CD4-positive, CD25-positive, alpha-beta regulatory T cell (primary cell): ENCODE results near the gene TSPEAR. TPM values are rescaled to one million over a fixed set of nuclear protein-coding genes. Genes with fewer than 3 reads are reported as not detected.

Experiments used
- ATAC-seq, 2 donors: fragments of 150-1000 bp; cut with Tn5 transposase; one replicate each; pipeline ENCODE4 v1.10.0; 2021; ENCODE audit warnings: low read depth in 2 of 2, moderate number of reproducible peaks in 2 of 2, moderate library complexity in 1 of 2
- DNase-seq, 3 donors: peaks; one replicate each; pipeline versions ENCODE4 v3.0.0 to v3.0.0-alpha.2; 2012 to 2022; ENCODE audit warnings: mixed read lengths in 1 of 3
- H3K27ac ChIP-seq: one replicate; pipeline ENCODE4 v1.7.0; 2013; ENCODE audit warnings: mild to moderate bottlenecking, low read length; ENCODE audit not compliant: insufficient read depth, poor library complexity, severe bottlenecking
- H3K27me3 ChIP-seq: one replicate; pipeline ENCODE4 v1.7.0; 2013; ENCODE audit warnings: low read length; ENCODE audit not compliant: control insufficient read depth, insufficient read depth
- H3K36me3 ChIP-seq: one replicate; pipeline ENCODE4 v1.7.0; 2013; ENCODE audit warnings: mild to moderate bottlenecking, low read length, moderate library complexity; ENCODE audit not compliant: control insufficient read depth, insufficient read depth
- H3K4me1 ChIP-seq: 2 replicates; pipeline ENCODE4 v1.7.0; 2013; ENCODE audit warnings: mild to moderate bottlenecking, low read length; ENCODE audit not compliant: insufficient read depth, control insufficient read depth, poor library complexity, severe bottlenecking
- H3K4me3 ChIP-seq: one replicate; pipeline ENCODE4 v1.7.0; 2013; ENCODE audit warnings: low read depth, mild to moderate bottlenecking, low read length, moderate library complexity
- H3K9me3 ChIP-seq, 2 experiments: 1 replicate in 1 of 2; 2 replicates in 1 of 2; pipeline ENCODE4 v1.7.0; 2013; ENCODE audit warnings: low read length in 2 of 2, mild to moderate bottlenecking in 1 of 2, moderate library complexity in 1 of 2; ENCODE audit not compliant: control insufficient read depth in 2 of 2
- H3K27ac Mint-ChIP-seq, 3 donors: one replicate each; pipeline ENCODE4 v1.8.0; 2020 to 2022; ENCODE audit warnings: mild to moderate bottlenecking in 3 of 3, mixed read lengths in 3 of 3, moderate library complexity in 2 of 3
- H3K27me3 Mint-ChIP-seq: one replicate; pipeline ENCODE4 v1.8.0; 2022; ENCODE audit warnings: mild to moderate bottlenecking, mixed read lengths
- H3K36me3 Mint-ChIP-seq: one replicate; pipeline ENCODE4 v1.8.0; 2020; ENCODE audit warnings: mixed read lengths
- H3K4me1 Mint-ChIP-seq, 4 donors: one replicate each; pipeline ENCODE4 v1.8.0; 2020 to 2022; ENCODE audit warnings: mixed read lengths in 4 of 4, mild to moderate bottlenecking in 1 of 4
- H3K4me3 Mint-ChIP-seq, 4 donors: one replicate each; pipeline ENCODE4 v1.8.0; 2020 to 2022; ENCODE audit warnings: mild to moderate bottlenecking in 4 of 4, mixed read lengths in 4 of 4, moderate library complexity in 3 of 4
- H3K9me3 Mint-ChIP-seq, 7 donors: one replicate each; pipeline ENCODE4 v1.8.0; 2020 to 2022; ENCODE audit warnings: mixed read lengths in 7 of 7, mild to moderate bottlenecking in 3 of 7, moderate library complexity in 2 of 7
- polyA plus RNA-seq, 4 donors: library from polyadenylated mRNA; unstranded; fragments of 300-500 nt; fragmentation: Illumina TruSeq; gene quantifications; one replicate each; pipeline ENCODE4 v1.2.3, GENCODE V29; 2021
- total RNA-seq: library from RNA; stranded (reverse); gene quantifications from one replicate; pipeline ENCODE4 v1.2.3, GENCODE V29; 2022

TSPEAR gene
- total and polyA plus RNA-seq, 5 donors from 2014 or later = 0.05 TPM; not detected in 4

DNA sequence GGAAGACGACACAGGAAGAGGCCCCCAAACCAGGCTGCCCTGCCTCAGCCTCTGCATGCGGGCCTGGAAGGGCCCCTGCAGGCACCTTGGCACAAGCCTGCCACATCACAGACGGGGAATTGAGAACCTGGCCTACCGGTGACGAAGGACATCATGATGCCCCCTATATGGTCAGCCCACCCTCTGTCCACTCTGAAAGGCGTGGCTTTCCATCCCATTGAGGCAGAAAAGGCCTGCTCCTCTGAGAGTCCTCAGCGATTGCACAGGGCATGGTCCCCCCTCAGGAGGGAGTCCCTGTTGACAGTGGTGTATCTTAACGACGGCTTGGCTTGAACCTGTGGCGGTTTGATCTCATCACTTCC is 182.8 kb downstream of the TSPEAR start:
- H3K27me3 Mint-ChIP-seq = no peaks in the 10 kb centered on the region
- no peak for DNase-seq

DNA sequence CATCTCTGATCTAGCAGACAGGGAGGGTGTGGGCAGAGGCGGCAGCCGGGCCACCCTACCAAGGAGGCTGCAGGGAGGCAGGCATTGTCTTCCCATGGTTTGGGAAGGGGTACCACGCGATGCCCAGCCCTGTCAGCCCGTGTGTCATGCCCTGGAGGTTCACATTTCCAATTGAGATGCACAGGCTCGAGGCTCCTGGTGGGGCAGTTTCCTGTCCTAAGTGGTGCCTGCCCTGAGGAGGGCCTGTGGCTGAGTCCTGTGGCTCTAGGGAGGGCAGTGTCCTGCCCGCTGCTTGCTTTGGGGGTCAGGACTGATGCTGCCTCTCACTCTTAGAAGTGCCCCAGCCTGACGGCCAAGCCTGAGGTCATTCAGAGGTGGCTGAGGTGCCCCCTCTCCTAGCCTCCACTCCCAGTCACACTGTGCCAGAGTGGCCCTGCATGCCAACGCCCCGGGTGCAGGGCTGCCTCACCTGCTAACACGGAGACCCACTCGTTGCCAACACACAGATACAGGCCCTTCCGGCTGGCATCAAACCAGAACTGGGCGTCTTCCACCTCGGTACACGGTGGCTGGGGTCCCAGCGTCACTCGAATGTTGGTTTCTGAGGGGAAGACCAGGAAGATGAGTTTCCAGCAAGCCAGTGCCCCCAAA is 183.3 kb downstream of the TSPEAR start:
- H3K36me3 Mint-ChIP-seq = no peaks in the 10 kb centered on the region
- Histone ChIP-seq H3K36me3 (no peaks in the 10 kb centered on the region), H3K4me1 (no peaks in the 10 kb centered on the region), H3K27ac (no peak overlapping the region), H3K9me3 (no peaks in the 10 kb centered on the region), H3K4me3 (no peak overlapping the region), H3K27me3 (no peaks in the 10 kb centered on the region)
- H3K27me3 Mint-ChIP-seq = no peaks in the 10 kb centered on the region
- H3K9me3 Mint-ChIP-seq = peaks cover 0 to 1% (median 0%) of the 10 kb centered on the region in 7 donors
- H3K4me1 Mint-ChIP-seq = no peaks in the 10 kb centered on the region
- DNase-seq = no peak
- H3K4me3 Mint-ChIP-seq = no peak overlapping the region
- no peak overlapping the region for H3K27ac Mint-ChIP-seq
- ATAC-seq = no peak

More for the DNA sequence above, 182.8 kb downstream of the TSPEAR start:
- H3K4me1 ChIP-seq = no peaks in the 10 kb centered on the region
- H3K4me3 ChIP-seq = no peak overlapping the region
- H3K27ac Mint-ChIP-seq = no peak overlapping the region
- no peaks in the 10 kb centered on the region for H3K36me3 ChIP-seq
- no peak for ATAC-seq
- no peaks in the 10 kb centered on the region for H3K27me3 ChIP-seq
- H3K4me1 Mint-ChIP-seq = no peaks in the 10 kb centered on the region
- no peaks in the 10 kb centered on the region for H3K9me3 ChIP-seq
- no peak overlapping the region for H3K27ac ChIP-seq
- no peaks in the 10 kb centered on the region for H3K36me3 Mint-ChIP-seq
- H3K9me3 Mint-ChIP-seq = peaks cover 0 to 1% (median 0%) of the 10 kb centered on the region in 7 donors
- no peak overlapping the region for H3K4me3 Mint-ChIP-seq

DNA sequence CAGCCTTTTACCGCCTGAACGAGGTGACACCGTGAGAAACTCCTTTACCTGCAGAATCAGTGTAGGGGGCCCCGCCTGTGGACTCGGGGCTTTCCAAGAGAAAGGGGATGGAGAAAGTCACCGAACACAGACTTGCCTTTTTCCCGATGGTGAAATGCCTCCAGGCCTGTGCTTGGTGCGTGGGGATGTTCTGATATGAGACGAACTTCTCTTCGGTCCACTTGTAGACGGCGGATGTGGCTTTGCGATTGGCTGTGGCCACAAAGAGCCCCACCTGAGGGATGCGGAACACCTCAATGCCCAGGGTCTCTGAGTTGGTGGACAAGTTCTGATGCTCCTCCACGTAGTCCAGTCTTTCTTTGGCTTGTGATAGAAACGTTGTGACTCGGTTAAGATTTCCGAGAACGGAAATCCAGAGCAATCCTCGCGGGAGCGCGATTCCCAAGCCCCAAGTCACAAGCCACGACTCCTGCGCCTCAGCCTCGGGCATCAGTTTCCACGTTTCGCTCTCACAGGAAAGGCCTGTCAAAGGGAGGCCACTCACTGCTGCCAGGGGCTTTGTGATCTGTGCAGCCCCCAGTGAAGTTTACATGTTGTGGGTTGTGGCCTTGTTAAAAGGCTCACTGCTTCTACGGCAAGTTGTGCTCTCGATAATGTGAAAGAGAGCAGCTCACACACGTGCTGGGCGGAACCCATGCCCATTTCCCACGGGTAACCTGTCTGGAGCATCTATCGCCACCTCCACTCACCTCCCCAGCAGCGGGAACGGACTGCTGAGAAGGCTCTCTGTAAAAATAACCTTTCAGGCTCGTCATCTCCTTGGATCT is 184.0 kb downstream of the TSPEAR start:
- Histone ChIP-seq H3K4me1 (no peaks in the 10 kb centered on the region), H3K27ac (no peak overlapping the region), H3K4me3 (no peak overlapping the region), H3K27me3 (no peaks in the 10 kb centered on the region), H3K9me3 (no peaks in the 10 kb centered on the region), H3K36me3 (no peaks in the 10 kb centered on the region)
- Mint-ChIP-seq H3K4me3 (peak overlapping the region in 1 of 4 donors; percentile 24), H3K27me3 (no peaks in the 10 kb centered on the region), H3K27ac (no peak overlapping the region), H3K9me3 (peaks cover 0 to 1% (median 0%) of the 10 kb centered on the region in 7 donors), H3K36me3 (no peaks in the 10 kb centered on the region), H3K4me1 (no peaks in the 10 kb centered on the region)
- DNase-seq = no peak
- no peak for ATAC-seq

DNA sequence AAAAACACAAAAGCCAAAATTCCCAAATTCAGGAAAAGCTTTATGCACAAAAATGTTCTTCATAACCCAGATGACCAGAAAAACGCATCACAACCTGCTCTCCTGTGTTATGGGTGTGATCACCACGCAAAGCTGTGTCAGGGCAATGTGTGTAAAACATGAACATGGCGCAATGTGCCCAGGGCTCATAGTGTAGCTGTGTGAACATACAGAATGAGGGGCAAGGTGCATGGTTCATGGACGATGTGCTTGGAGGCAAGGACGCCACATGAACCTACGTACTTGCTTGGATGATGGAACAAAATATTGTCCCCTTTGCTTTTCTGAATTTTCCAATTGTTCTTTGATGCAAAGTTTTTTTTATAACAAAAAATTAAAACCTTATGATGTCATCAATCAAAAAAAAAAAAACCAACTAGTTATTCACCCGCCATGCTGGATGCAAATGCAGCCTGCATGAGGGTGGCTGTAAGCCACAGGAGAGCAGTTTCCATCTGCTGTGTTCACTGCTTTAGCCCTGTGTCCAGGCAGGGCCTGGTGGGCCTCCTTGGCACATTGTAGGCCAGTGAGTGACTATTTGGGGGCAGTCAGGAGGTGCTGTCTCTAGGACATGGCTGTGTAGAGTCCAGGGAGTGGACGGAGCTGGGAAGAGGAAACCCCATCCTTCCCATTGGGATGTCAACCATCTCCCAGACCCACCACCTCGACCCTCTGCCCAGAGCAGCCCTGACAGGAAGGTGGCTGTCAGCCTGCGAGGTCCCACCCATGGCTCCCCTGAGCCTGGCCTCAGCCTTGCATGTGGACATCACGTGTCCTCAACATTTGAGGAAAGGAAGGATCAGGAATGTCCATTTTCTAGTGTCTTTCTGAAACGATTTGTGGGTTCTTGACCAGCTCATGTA is 185.0 kb downstream of the TSPEAR start:
- DNase-seq = no peak
- Histone ChIP-seq H3K4me1 (no peaks in the 10 kb centered on the region), H3K27me3 (no peaks in the 10 kb centered on the region), H3K27ac (no peak overlapping the region), H3K9me3 (no peaks in the 10 kb centered on the region), H3K4me3 (no peak overlapping the region), H3K36me3 (no peaks in the 10 kb centered on the region)
- no peak for ATAC-seq
- Mint-ChIP-seq H3K27ac (no peak overlapping the region), H3K36me3 (no peaks in the 10 kb centered on the region), H3K27me3 (no peaks in the 10 kb centered on the region), H3K4me3 (no peak overlapping the region), H3K9me3 (peaks cover 0 to 1% (median 0%) of the 10 kb centered on the region in 7 donors), H3K4me1 (no peaks in the 10 kb centered on the region)

DNA sequence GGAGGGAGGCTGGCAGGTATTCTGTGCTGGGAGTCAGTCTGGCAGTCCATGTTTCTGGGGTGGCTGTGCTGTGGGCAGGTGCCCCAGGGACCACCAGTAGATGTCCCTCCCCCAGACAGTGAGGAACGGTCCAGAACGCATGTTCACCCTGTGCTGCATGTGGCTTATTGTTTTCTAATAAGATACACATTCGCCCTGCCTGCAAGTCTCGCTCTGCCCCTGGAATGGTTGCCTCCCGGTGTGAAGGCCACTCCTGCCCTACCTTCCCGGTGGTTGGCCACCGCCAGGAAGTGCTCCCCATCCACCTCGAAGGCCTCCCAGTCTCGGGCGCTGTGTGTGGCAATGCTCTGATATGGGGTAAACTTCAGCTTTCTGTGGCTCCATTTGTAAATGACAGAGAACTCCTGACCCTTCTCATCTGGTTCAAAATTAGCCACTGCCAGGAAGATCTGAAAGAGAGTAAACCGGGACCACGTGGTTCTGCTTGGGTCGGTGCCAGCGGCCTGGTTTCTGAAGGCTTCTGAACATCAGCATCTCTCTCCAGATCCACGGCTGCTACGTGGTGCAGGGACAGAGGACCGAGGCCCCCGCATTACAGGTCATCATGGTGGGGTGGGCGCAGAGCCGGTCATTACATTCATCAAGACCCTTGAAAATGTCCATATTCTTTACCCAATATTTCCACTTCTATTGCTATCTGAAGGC is 185.8 kb downstream of the TSPEAR start:
- Histone ChIP-seq H3K36me3 (no peaks in the 10 kb centered on the region), H3K27ac (no peak overlapping the region), H3K9me3 (no peaks in the 10 kb centered on the region), H3K4me3 (no peak overlapping the region), H3K4me1 (no peaks in the 10 kb centered on the region), H3K27me3 (no peaks in the 10 kb centered on the region)
- H3K27ac Mint-ChIP-seq = no peak overlapping the region
- DNase-seq = no peak
- no peak for ATAC-seq
- no peak overlapping the region for H3K4me3 Mint-ChIP-seq
- H3K4me1 Mint-ChIP-seq = no peaks in the 10 kb centered on the region
- no peaks in the 10 kb centered on the region for H3K36me3 Mint-ChIP-seq
- H3K9me3 Mint-ChIP-seq = peaks cover 0 to 1% (median 0%) of the 10 kb centered on the region in 7 donors
- H3K27me3 Mint-ChIP-seq = no peaks in the 10 kb centered on the region

DNA sequence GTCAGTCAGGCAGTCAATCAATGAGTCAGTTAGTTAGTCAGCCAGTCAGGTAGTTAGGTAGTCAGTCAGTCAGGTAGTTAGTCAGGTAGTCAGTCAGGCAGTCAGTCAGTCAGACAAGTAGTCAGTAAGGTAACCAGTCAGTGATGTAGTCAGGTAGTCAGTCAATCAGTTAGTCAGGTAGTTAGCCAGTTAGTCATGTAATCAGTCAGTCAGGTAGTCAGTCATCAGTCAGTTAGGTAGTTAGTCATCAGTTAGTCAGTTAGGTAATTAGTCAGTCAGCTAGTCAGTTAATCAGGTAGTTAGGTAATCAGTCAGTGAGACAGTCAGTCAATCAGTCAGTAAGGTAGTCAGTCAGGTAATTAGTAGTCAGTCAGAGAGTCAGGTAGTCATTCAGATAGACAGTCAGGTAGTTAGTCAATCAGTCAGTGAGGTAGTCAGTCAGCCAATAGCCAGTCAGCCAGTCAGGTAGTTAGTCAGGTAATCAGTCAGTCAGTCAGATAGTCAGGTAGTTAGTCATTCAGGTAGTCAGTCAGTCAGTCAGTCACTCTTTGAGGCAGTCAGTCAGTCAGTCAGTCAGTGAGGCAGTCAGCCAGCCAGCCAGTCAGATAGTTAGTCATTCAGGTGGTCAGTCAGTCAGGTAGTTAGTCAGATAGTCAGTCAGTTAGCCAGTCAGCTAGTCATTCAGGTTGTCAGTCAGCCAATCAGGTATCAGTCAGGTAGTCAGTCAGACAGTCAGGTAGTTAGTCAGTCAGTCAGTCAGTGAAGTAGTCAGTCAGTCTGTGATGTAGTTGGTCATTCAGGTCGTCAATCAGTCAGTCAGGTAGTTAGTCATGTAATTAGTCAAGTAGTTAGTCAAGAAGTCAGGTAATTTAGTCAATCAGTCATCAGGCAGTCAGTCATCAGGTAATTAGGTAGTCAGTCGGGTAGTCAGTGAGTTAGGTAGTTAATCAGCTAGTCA is 186.7 kb downstream of the TSPEAR start:
- H3K4me1 ChIP-seq = no peaks in the 10 kb centered on the region
- Mint-ChIP-seq H3K9me3 (no peaks in the 10 kb centered on the region), H3K36me3 (no peaks in the 10 kb centered on the region), H3K27me3 (no peaks in the 10 kb centered on the region), H3K4me1 (no peaks in the 10 kb centered on the region), H3K27ac (no peak overlapping the region), H3K4me3 (no peak overlapping the region)
- no peaks in the 10 kb centered on the region for H3K36me3 ChIP-seq
- no peaks in the 10 kb centered on the region for H3K9me3 ChIP-seq
- no peaks in the 10 kb centered on the region for H3K27me3 ChIP-seq
- ATAC-seq = no peak
- no peak for DNase-seq
- H3K27ac ChIP-seq = no peak overlapping the region
- no peak overlapping the region for H3K4me3 ChIP-seq
